H1 (cell line): ENCODE data around the gene CFAP97D1.

Experiments
- ASH2L ChIP-seq: fragments of 200-600, 300-600 bp; sonication (generic); IDR thresholded peaks from one replicate; pipeline ENCODE4 v1.7.1; 2017; ENCODE audit warnings: low read length
- BRCA1 ChIP-seq: IDR thresholded peaks from 2 replicates; pipeline ENCODE4 v1.6.1; 2012; ENCODE audit warnings: low read depth, low read length, improper control_type of control experiment
- EP300 ChIP-seq, 2 experiments: IDR thresholded peaks; 1 replicate in 1 of 2; 2 replicates in 1 of 2; pipeline ENCODE4 v1.6.1; 2011 to 2012; ENCODE audit warnings: low read depth in 2 of 2, low read length in 2 of 2, mild to moderate bottlenecking in 2 of 2, borderline replicate concordance in 1 of 2, inconsistent platforms in 1 of 2, moderate library complexity in 1 of 2
- POLR2A ChIP-seq, 2 experiments: IDR thresholded peaks; 1 replicate in 1 of 2; 2 replicates in 1 of 2; pipeline ENCODE4 v1.6.1; 2011; ENCODE audit warnings: low read depth in 2 of 2, low read length in 2 of 2, mild to moderate bottlenecking in 2 of 2; ENCODE audit errors: control extremely low read depth in 1 of 2
- POLR2AphosphoS5 ChIP-seq: IDR thresholded peaks from 2 replicates; pipeline ENCODE4 v1.6.1; 2011; ENCODE audit warnings: low read depth, low read length
- RFX5 ChIP-seq: IDR thresholded peaks from 2 replicates; pipeline ENCODE4 v1.6.1; 2011; ENCODE audit warnings: low read depth, low read length, improper control_type of control experiment, borderline replicate concordance
- RNF2 ChIP-seq: fragments of 200-900, 300-1000 bp; sonication (generic); IDR thresholded peaks from 2 replicates; pipeline ENCODE4 v1.7.1; 2016; ENCODE audit warnings: borderline replicate concordance, low read depth, mild to moderate bottlenecking, antibody characterized with exemption, low read length; ENCODE audit not compliant: poor library complexity, severe bottlenecking; ENCODE audit errors: missing control alignments
- SAP30 ChIP-seq: fragments of 300-600 bp; sonication (generic); IDR thresholded peaks from 2 replicates; pipeline ENCODE4 v1.7.1; 2012; ENCODE audit warnings: low read length, moderate library complexity, mild to moderate bottlenecking, inconsistent platforms; ENCODE audit not compliant: insufficient read depth, insufficient replicate concordance
- SP2 ChIP-seq: IDR thresholded peaks from 2 replicates; pipeline ENCODE4 v1.6.1; 2012; ENCODE audit warnings: mild to moderate bottlenecking, low read length, inconsistent platforms
- TF ChIP-seq, protein P1 (sequence below), 3 experiments: IDR thresholded peaks; 1 replicate in 2 of 3; 2 replicates in 1 of 3; pipeline versions ENCODE4 v1.5.1 to v1.6.1; 2011; ENCODE audit warnings: low read length in 3 of 3, mild to moderate bottlenecking in 3 of 3, inconsistent platforms in 2 of 3, low read depth in 1 of 3, moderate library complexity in 1 of 3; ENCODE audit not compliant: insufficient read depth in 1 of 3; ENCODE audit errors: control extremely low read depth in 1 of 3
- TF ChIP-seq, protein P2 (sequence below): fragments of 300-600 bp; sonication (generic); IDR thresholded peaks from 2 replicates; pipeline ENCODE4 v1.7.1; 2012; ENCODE audit warnings: low read length, moderate library complexity, mild to moderate bottlenecking, inconsistent platforms; ENCODE audit not compliant: insufficient replicate concordance
- TF ChIP-seq, protein P3 (sequence below): IDR thresholded peaks from 2 replicates; pipeline ENCODE4 v1.6.1; 2011; ENCODE audit warnings: low read depth, mild to moderate bottlenecking, low read length; ENCODE audit not compliant: insufficient read depth
- TF ChIP-seq, protein P4 (sequence below): IDR thresholded peaks from 2 replicates; pipeline ENCODE4 v1.6.1; 2012; ENCODE audit warnings: inconsistent platforms

DNA sequence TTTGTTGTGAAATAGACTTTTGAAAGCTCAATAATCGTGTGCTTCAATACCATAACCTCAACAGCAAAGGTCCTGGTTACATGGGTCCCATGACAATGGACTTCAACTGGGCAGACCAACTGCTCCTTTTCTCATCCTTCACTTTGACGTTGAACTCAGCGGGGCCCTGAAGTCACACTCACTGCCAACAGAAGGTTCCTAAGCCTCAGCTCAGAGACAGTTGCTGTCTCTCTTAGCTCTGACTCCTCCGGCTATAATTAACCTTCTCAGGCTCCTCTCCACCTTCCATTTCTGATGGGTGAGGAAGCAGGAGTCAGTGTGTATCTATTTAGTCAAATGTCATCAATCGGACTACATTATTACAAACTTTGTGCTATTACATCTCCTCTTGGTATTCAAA is 28.9 kb downstream of the CFAP97D1 start:
- TF ChIP-seq, protein P1, sequence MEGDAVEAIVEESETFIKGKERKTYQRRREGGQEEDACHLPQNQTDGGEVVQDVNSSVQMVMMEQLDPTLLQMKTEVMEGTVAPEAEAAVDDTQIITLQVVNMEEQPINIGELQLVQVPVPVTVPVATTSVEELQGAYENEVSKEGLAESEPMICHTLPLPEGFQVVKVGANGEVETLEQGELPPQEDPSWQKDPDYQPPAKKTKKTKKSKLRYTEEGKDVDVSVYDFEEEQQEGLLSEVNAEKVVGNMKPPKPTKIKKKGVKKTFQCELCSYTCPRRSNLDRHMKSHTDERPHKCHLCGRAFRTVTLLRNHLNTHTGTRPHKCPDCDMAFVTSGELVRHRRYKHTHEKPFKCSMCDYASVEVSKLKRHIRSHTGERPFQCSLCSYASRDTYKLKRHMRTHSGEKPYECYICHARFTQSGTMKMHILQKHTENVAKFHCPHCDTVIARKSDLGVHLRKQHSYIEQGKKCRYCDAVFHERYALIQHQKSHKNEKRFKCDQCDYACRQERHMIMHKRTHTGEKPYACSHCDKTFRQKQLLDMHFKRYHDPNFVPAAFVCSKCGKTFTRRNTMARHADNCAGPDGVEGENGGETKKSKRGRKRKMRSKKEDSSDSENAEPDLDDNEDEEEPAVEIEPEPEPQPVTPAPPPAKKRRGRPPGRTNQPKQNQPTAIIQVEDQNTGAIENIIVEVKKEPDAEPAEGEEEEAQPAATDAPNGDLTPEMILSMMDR (IDR thresholded peaks at IDR 0.05; ENCODE audit: control extremely low read depth in 1 of 3, insufficient read depth in 1 of 3, low read depth in 1 of 3, low read length in 3 of 3) = no peak
- TF ChIP-seq, protein P2, sequence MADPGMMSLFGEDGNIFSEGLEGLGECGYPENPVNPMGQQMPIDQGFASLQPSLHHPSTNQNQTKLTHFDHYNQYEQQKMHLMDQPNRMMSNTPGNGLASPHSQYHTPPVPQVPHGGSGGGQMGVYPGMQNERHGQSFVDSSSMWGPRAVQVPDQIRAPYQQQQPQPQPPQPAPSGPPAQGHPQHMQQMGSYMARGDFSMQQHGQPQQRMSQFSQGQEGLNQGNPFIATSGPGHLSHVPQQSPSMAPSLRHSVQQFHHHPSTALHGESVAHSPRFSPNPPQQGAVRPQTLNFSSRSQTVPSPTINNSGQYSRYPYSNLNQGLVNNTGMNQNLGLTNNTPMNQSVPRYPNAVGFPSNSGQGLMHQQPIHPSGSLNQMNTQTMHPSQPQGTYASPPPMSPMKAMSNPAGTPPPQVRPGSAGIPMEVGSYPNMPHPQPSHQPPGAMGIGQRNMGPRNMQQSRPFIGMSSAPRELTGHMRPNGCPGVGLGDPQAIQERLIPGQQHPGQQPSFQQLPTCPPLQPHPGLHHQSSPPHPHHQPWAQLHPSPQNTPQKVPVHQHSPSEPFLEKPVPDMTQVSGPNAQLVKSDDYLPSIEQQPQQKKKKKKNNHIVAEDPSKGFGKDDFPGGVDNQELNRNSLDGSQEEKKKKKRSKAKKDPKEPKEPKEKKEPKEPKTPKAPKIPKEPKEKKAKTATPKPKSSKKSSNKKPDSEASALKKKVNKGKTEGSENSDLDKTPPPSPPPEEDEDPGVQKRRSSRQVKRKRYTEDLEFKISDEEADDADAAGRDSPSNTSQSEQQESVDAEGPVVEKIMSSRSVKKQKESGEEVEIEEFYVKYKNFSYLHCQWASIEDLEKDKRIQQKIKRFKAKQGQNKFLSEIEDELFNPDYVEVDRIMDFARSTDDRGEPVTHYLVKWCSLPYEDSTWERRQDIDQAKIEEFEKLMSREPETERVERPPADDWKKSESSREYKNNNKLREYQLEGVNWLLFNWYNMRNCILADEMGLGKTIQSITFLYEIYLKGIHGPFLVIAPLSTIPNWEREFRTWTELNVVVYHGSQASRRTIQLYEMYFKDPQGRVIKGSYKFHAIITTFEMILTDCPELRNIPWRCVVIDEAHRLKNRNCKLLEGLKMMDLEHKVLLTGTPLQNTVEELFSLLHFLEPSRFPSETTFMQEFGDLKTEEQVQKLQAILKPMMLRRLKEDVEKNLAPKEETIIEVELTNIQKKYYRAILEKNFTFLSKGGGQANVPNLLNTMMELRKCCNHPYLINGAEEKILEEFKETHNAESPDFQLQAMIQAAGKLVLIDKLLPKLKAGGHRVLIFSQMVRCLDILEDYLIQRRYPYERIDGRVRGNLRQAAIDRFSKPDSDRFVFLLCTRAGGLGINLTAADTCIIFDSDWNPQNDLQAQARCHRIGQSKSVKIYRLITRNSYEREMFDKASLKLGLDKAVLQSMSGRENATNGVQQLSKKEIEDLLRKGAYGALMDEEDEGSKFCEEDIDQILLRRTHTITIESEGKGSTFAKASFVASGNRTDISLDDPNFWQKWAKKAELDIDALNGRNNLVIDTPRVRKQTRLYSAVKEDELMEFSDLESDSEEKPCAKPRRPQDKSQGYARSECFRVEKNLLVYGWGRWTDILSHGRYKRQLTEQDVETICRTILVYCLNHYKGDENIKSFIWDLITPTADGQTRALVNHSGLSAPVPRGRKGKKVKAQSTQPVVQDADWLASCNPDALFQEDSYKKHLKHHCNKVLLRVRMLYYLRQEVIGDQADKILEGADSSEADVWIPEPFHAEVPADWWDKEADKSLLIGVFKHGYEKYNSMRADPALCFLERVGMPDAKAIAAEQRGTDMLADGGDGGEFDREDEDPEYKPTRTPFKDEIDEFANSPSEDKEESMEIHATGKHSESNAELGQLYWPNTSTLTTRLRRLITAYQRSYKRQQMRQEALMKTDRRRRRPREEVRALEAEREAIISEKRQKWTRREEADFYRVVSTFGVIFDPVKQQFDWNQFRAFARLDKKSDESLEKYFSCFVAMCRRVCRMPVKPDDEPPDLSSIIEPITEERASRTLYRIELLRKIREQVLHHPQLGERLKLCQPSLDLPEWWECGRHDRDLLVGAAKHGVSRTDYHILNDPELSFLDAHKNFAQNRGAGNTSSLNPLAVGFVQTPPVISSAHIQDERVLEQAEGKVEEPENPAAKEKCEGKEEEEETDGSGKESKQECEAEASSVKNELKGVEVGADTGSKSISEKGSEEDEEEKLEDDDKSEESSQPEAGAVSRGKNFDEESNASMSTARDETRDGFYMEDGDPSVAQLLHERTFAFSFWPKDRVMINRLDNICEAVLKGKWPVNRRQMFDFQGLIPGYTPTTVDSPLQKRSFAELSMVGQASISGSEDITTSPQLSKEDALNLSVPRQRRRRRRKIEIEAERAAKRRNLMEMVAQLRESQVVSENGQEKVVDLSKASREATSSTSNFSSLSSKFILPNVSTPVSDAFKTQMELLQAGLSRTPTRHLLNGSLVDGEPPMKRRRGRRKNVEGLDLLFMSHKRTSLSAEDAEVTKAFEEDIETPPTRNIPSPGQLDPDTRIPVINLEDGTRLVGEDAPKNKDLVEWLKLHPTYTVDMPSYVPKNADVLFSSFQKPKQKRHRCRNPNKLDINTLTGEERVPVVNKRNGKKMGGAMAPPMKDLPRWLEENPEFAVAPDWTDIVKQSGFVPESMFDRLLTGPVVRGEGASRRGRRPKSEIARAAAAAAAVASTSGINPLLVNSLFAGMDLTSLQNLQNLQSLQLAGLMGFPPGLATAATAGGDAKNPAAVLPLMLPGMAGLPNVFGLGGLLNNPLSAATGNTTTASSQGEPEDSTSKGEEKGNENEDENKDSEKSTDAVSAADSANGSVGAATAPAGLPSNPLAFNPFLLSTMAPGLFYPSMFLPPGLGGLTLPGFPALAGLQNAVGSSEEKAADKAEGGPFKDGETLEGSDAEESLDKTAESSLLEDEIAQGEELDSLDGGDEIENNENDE = no peak
- TF ChIP-seq, protein P3, sequence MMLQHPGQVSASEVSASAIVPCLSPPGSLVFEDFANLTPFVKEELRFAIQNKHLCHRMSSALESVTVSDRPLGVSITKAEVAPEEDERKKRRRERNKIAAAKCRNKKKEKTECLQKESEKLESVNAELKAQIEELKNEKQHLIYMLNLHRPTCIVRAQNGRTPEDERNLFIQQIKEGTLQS = no peak
- TF ChIP-seq, protein P4, sequence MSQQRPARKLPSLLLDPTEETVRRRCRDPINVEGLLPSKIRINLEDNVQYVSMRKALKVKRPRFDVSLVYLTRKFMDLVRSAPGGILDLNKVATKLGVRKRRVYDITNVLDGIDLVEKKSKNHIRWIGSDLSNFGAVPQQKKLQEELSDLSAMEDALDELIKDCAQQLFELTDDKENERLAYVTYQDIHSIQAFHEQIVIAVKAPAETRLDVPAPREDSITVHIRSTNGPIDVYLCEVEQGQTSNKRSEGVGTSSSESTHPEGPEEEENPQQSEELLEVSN = no peak
- TF ChIP-seq ASH2L = no peak
- no peak for TF ChIP-seq BRCA1
- TF ChIP-seq POLR2AphosphoS5 = no peak
- TF ChIP-seq SAP30 = no peak
- TF ChIP-seq POLR2A (IDR thresholded peaks at IDR 0.05; ENCODE audit: control extremely low read depth in 1 of 2, low read depth in 2 of 2, low read length in 2 of 2) = no peak
- TF ChIP-seq SP2 = no peak
- TF ChIP-seq RFX5 = no peak
- no peak for TF ChIP-seq EP300 (IDR thresholded peaks at IDR 0.05; ENCODE audit: borderline replicate concordance in 1 of 2, low read depth in 2 of 2, low read length in 2 of 2)
- TF ChIP-seq RNF2 = no peak
